ENCODE results near the gene POLD4. TPM values are rescaled to one million over a fixed set of nuclear protein-coding genes. Genes with fewer than 3 reads are reported as not detected.

The POLD4 gene
- total RNA-seq, 1 donor from 2014 or later, result 39.9 TPM

DNA sequence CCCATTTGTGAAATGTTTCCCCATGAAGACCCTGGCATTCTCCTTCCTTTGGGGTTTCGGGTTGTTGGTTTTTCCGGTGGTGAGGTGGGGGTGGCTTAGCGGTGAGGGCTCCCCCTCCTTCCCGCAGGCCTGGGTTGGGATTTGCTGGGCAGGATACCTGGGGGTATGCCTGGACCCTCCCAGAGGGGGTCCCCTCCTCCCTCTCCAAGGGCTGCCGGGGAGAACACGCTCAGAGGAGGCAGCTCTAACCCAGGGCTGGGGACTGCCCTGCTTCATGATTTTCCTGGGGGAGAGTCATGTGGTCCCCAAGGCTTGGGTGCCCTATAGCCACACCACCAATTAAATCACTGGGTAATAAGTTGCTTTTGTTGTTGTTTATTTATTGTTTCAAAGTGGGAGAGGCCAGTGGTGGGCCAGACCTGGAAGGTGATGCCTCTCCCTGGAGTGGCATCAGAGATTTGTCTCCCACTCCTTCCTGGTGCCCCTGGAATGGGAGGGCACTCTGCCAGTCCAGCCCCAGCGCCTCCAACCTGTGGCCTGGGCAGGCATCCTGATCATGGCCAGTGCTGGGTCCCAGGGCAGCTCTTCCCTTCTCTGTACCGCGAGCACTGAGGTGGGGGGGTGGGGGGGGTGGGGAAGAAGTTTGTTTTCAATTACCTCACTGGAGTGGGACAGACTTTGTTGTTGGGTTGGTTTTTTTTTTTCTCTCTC is 21.4 kb upstream of the POLD4 start:
- ATAC-seq (ENCODE audit: poor library complexity) (no peak), DNase-seq (no peak)
- intact Hi-C loops (cut with DNase I), result no loop called here

GRCh38 chr11:67373648-67374570 is 20.6 kb upstream of the POLD4 start:
- DNase-seq (peak; percentile 79), ATAC-seq (ENCODE audit: poor library complexity) (peak; percentile 53)
- intact Hi-C loops (cut with DNase I), result no loop called here

- peak; percentile 75 for ATAC-seq (ENCODE audit: poor library complexity)
- intact Hi-C loops (cut with DNase I), result no loop called here
- peak; percentile 75 for DNase-seq
Observed at GRCh38 chr11:67372993-67373647, 19.8 kb upstream of the POLD4 start, which contains the start of gene CLCF1. CLCF1 (minus strand) TSS chr11:67373598; CDS start chr11:67373539, 59 bp downstream.

GRCh38 chr11:67372321-67372992 is 19.1 kb upstream of the POLD4 start:
- DNase-seq (peak; percentile 59), ATAC-seq (ENCODE audit: poor library complexity) (no peak)
- intact Hi-C loops (cut with DNase I), result no loop called here

DNA sequence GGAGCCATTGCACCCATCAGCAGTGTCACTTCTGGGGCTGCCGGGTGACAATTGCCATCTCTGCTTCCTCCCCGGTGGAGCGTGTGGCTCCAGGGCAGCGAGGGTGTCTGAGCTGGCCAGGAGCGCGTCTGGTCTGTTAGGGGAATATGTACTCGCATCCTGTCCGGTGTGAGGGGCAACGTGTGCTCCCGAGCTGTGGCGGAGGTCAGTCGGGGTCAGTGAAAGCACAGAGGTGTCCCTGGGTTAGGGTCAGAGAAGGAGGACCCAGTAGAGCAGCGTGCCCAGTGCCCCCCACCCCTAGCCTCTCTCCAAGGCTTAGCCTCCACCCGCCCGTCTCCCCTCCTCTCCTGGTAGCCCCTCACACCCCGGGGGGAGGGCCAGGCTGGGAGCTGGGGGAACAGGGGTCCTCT is 18.6 kb upstream of the POLD4 start:
- ATAC-seq (ENCODE audit: poor library complexity) (no peak), DNase-seq (no peak)
- intact Hi-C loops (cut with DNase I), result no loop called here

GRCh38 chr11:67371189-67371910 is 18.0 kb upstream of the POLD4 start:
- intact Hi-C loops (cut with DNase I), result no loop called here
- DNase-seq (no peak), ATAC-seq (ENCODE audit: poor library complexity) (peak; percentile 15)

- ATAC-seq (ENCODE audit: poor library complexity) (no peak), DNase-seq (no peak)
- intact Hi-C loops (cut with DNase I), result no loop called here
Observed at GRCh38 chr11:67370351-67371076, 17.2 kb upstream of the POLD4 start.

- DNase-seq, result no peak
- no peak for ATAC-seq (ENCODE audit: poor library complexity)
- intact Hi-C loops (cut with DNase I), result no loop called here
Observed at GRCh38 chr11:67369801-67370284, 16.5 kb upstream of the POLD4 start.

DNA sequence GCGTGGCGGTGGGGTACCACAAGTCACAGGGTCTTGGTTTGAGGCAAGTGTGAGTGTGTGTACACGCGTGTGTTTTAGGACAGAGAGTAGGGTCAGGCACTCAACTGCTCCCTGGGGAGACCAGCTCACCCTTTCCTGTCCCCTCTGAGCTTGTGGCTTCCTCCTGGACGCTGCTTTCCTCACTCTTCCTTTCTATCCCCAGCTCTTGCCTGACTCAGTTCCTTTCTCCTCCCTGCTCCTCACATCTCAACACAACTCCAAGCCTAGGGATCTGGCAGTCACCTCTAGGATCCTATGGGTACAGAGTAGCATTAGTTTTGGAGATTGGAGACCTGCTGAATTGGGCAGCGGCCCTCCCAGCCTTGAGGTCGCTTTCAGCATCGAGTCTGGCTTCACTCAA is 15.9 kb upstream of the POLD4 start:
- DNase-seq (no peak), ATAC-seq (ENCODE audit: poor library complexity) (no peak)
- intact Hi-C loops (cut with DNase I), result no loop called here

DNA sequence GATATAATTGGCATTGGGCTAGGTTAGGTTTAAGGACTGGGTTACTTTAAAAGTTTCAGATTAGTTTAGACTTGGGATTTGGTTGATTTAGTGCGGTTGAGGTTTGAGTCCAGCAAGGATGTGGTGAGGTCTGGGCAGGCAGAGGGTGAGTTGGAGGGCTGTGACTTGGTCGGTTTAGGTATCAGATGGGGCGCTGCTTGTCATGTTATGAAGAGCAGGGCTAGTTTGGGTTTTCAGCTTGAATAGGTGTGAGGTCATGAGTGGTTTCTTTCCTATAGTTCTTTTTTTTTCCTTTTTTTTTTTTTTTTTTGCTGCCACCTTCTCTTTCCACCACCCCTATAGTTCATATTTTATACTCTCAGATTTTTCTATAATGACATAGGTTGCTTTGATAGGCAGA is 15.3 kb upstream of the POLD4 start:
- DNase-seq (no peak), ATAC-seq (ENCODE audit: poor library complexity) (no peak)
- intact Hi-C loops (cut with DNase I), result no loop called here

DNA sequence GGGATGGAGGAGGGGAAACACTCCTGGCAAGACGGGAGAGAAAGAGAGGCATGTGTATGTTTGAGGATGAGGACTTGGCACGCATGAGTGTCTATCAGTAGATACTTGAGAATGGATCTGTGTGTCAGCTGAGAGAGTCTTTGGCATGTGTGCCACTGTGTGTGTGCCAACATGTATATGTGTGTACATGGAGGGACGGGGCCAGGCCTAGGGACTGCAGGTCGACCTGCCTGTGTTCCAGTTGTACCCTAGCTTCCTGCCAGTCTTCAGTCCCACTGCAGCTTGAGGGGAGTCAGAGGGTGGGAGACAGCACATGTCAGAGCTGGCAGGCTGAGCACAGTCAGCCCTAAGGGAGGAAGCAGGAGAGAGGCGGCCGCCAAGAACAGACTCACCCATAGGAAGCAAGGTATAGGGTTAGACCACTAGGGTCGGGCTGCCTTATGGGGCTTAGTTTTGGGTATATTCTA is 14.4 kb upstream of the POLD4 start:
- no peak for ATAC-seq (ENCODE audit: poor library complexity)
- intact Hi-C loops (cut with DNase I), result no loop called here

DNA sequence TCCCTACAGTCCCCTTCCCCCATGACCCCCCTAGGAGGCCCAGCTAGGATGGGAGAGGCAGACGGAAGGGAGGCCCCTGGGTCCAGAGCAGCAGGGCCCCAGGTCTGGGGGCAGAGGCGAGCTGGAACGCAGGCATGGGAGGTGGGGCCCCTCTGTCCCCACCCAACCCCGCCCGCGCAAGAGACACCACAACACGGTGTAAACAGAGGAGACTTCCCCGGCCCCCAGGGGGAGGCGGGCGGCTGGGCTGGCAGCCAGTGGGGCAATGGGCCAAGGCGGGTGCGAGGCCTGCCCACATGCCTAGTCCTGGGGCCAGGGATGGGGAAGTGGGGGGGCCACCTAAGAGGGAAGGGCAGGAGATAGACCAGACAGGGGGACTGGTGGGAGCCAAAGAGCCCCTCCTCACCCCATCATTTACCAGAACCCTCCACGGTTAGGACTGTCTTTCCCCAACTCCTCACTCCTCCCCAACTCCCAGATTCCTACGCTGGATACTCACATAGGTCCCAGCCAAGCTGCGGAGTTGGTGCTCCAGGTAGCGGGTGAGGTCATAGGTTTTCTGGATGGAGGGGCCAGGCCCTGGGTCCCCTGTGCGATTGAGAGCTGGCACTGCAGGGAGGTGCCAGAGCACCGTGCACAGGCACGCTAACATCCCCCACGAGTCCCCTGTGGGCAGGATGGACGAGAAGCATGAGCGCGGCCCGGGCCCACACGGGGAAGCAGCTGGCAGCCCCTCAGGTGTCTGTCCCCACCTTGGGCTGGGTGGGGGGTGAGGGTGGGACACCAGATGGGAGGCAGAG is 13.8 kb upstream of the POLD4 start:
- DNase-seq (no peak), ATAC-seq (ENCODE audit: poor library complexity) (no peak)
- intact Hi-C loops (cut with DNase I), result no loop called here

More for the DNA sequence above, 14.4 kb upstream of the POLD4 start:
- DNase-seq, result no peak

GRCh38 chr11:67366546-67366945 is 13.2 kb upstream of the POLD4 start:
- DNase-seq (no peak), ATAC-seq (ENCODE audit: poor library complexity) (peak; percentile 30)
- intact Hi-C loops (cut with DNase I), result no loop called here

DNA sequence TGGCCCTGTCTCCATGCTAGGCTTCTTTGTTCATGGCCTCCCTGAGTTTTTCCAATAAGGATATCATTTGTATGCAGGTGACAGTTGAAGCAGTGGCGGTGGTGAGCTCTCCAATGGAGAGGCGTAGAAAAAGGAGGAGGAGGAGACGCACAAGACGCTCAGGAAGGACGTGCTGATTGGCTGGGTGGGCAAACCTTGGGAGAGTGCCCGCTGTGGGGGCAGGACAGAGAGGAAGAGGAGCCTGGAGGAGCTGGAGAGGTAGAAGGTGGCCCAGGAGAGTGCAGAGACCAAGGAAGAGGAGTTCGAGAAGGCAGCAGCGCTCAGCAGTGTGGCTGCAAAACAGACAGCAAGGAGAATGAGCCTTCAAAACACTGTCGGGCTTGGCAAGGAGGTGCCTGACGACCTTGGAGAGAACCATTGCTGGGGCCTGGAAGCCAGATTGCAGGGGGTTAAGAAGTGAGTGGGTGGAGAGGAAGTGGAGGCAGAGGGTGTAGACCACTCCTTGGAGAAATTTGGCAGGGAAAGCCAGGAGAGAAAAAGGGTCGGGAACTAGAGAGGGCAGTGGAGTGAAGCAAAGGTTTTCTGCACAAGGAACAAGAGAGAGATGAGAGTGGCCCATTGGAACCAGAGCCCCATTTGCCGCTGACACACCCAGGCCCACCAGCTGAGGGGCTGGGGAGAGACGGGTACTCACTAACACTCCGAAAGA is 12.5 kb upstream of the POLD4 start:
- intact Hi-C loops (cut with DNase I), result no loop called here
- DNase-seq (no peak), ATAC-seq (ENCODE audit: poor library complexity) (no peak)

GRCh38 chr11:67364783-67365722 is 11.7 kb upstream of the POLD4 start:
- no peak for ATAC-seq (ENCODE audit: poor library complexity)
- intact Hi-C loops (cut with DNase I), result no loop called here
- DNase-seq, result no peak
